Retinal pigment epithelial cell (primary cell): ENCODE measurements around the gene CCDC70.
"Not testable (repeated sequence)": the region's sequence is repeated elsewhere in the genome, so short reads cannot be mapped to it uniquely, and the experiment has no call there.

Experiments used
- DNase-seq: peaks from one replicate; pipeline ENCODE4 v3.0.0-alpha.2; 2010; ENCODE audit warnings: low read depth
- H3K4me3 ChIP-seq: 2 replicates; pipeline ENCODE4 v1.5.1; 2011; ENCODE audit warnings: mild to moderate bottlenecking, low read length, control low read depth, moderate library complexity
- CTCF ChIP-seq: conservative IDR thresholded peaks from 2 replicates; pipeline ENCODE4 v1.5.1; 2011; ENCODE audit warnings: low read depth, low read length, control low read depth, inconsistent platforms

CCDC70 gene

GRCh38 chr13:51823863-51824262 lies 37.9 kb upstream of the CCDC70 start:
- no peak overlapping the region for H3K4me3 ChIP-seq
- no peak for TF ChIP-seq CTCF
- DNase-seq: no peak

DNA sequence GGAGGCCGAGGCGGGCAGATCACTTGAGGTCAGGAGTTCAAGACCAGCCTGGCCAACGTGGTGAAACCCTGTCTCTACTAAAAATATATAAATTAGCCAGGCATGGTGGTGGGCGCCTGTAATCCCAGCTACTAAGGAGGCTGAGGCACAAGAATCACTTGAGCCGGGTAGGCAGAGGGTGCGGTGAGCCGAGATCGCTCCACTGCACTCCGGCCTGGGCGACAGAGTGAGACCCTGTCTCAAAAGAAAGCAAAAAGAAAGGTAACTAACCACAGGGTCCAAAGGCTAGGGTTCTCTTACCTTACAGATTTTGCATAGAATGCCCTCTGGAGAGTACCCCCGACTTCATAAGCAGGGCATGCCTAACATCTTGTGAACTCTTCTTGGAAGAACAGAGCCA lies 37.1 kb upstream of the CCDC70 start:
- H3K4me3 ChIP-seq, DNase-seq: not testable (repeated sequence)

- H3K4me3 ChIP-seq: no peak overlapping the region
- DNase-seq: no peak
- TF ChIP-seq CTCF: no peak
These were observed 36.6 kb upstream of the CCDC70 start for GRCh38 chr13:51825165-51825592.

DNA sequence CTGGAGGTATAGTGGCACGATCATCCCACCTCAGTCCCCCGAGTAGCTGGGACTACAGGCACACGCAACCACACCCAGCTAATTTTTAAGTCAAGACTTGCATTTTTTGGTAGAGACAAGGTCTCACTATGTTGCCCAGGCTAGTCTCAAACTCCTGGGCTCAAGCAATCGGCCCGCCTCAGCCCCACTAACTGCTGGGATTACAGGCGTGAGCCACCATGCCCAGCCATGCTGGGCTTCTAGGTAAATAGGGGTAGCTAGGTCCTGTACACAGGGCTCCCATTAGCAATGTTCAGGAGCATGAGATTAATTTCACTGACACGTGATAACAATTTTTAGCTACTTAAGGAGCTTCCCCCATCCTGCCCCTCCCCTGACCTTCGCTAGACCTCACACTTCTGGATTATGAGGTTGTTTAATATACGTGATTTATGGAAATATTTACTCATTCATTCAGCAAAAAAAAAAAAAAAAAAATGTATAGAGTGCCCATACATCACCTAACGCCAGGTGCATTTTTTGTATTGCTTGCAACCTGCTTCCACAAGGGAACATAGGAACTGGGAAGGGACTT lies 36.0 kb upstream of the CCDC70 start:
- no peak for DNase-seq
- no peak for TF ChIP-seq CTCF
- no peak overlapping the region for H3K4me3 ChIP-seq

DNA sequence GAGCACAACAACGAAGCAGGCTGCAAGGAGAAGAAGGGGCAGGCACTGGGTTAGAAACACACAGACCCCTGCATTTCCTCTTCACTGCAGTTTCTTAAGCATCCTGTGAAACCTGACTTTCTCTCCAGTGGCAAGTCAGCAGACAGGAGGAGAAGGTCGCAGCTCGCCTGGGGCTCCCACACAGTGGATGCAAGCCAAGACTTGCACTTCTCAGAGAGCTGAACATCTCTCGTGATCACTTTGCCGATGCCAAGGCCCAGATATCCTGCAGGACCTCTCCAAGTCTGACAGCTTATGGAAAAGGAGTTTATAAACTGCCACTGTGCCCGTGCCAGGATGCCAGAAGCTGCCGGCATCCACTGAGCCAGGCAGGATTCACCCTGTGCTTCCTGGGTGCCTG lies 35.2 kb upstream of the CCDC70 start:
- TF ChIP-seq CTCF: no peak
- H3K4me3 ChIP-seq: no peak overlapping the region
- DNase-seq: no peak

GRCh38 chr13:51827254-51827653 lies 34.5 kb upstream of the CCDC70 start:
- TF ChIP-seq CTCF: no peak
- no peak for DNase-seq
- H3K4me3 ChIP-seq: no peak overlapping the region

DNA sequence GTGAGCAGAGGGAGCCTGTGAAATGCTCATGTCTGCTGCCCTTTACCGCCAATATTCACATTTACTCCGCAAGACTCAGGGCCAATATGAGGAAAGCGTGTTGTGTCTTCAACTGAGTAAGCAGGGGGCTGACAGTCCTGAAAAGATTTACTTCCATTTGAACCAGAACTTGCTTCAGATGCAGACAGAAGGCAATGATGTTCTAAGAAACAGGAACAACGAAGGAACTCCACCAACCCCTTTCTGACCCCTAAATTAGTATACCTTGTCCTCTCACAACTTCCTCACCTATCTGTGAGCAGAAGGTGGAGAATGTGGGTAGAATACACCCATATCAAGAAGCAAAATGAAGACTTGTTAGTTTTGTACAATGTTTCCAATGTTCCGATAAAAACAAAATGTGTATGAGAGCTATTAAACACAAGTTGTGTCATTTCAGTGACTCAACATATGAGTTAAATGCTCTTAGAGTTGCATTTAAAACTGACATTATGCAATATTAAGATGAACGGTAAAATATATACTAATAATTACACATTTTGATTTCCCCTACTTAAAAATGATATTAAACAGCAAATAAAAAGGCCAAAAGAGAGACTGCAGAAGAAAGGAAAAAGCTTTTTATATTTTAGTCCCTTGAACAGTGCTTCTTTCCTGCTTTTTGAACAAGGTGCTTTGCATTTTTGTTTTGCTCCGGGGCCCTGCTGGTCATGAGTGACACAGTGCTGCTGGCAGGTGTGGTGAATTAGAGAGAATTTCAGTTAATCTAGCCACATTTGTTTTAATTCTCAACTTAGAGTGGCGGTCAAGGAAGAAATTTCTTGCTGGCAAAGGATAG lies 32.8 kb upstream of the CCDC70 start:
- H3K4me3 ChIP-seq: no peak overlapping the region
- no peak for TF ChIP-seq CTCF
- no peak for DNase-seq

GRCh38 chr13:51829568-51829899 lies 32.2 kb upstream of the CCDC70 start:
- no peak for DNase-seq
- no peak overlapping the region for H3K4me3 ChIP-seq
- TF ChIP-seq CTCF: no peak
